ENCODE results near the gene SSH2. TPM values are rescaled to one million over a fixed set of nuclear protein-coding genes. Genes with fewer than 3 reads are reported as not detected.
A peak's percentile ranks its signal among the peaks of the same experiment; 100 is the strongest.

The SSH2 gene
- total and polyA plus RNA-seq, 7 experiments from 2014 or later: 33.9 to 109 (median 76.2) TPM

- no peak for ATAC-seq
- Histone ChIP-seq H3K4me1 (ENCODE audit: control insufficient read depth in 2 of 2, insufficient read depth in 2 of 2, low read length in 2 of 2) (no peaks in the 10 kb centered on the region), H3K4me3 (ENCODE audit: low read length) (no peak overlapping the region), H3K27me3 (ENCODE audit: control insufficient read depth in 2 of 2, insufficient read depth in 2 of 2, low read length in 2 of 2) (no peaks in the 10 kb centered on the region), H3K9me3 (ENCODE audit: control insufficient read depth in 2 of 3, low read length in 3 of 3) (no peaks in the 10 kb centered on the region), H3K36me3 (ENCODE audit: control insufficient read depth in 2 of 3, insufficient read depth in 3 of 3, low read length in 3 of 3) (no peaks in the 10 kb centered on the region), H3K27ac (ENCODE audit: low read depth, low read length) (no peak overlapping the region)
- ChIA-PET CTCF (interaction anchor here (1.2 kb wide), 1 partner anchor 130 kb away, joined by 6 read pairs; no protein-coding TSS in a partner anchor), POLR2A (interaction anchor here (0.6 to 0.8 kb wide), 3 partner anchors 40 to 147 kb away, joined by 3 read pairs; partner anchors contain the start of gene SSH2)
- Mint-ChIP-seq H3K27ac (peak overlapping the region in 1 of 9 donors; percentile 38), H3K4me1 (peaks cover 0 to 9% (median 1%) of the 10 kb centered on the region in 7 donors), H3K27me3 (no peaks in the 10 kb centered on the region), H3K4me3 (no peak overlapping the region), H3K9me3 (no peaks in the 10 kb centered on the region), H3K36me3 (peaks cover 0 to 4% (median 0%) of the 10 kb centered on the region in 5 donors)
- intact Hi-C loops (cut with micrococcal nuclease): no loop called here
- DNase-seq: no peak
Measured at GRCh38 chr17:29802246-29802645, 127.8 kb downstream of the SSH2 start.

- Histone ChIP-seq H3K9me3 (ENCODE audit: control insufficient read depth in 2 of 3, low read length in 3 of 3) (no peaks in the 10 kb centered on the region), H3K27ac (ENCODE audit: low read depth, low read length) (no peak overlapping the region), H3K36me3 (ENCODE audit: control insufficient read depth in 2 of 3, insufficient read depth in 3 of 3, low read length in 3 of 3) (no peaks in the 10 kb centered on the region), H3K4me3 (ENCODE audit: low read length) (no peak overlapping the region), H3K4me1 (ENCODE audit: control insufficient read depth in 2 of 2, insufficient read depth in 2 of 2, low read length in 2 of 2) (no peaks in the 10 kb centered on the region), H3K27me3 (ENCODE audit: control insufficient read depth in 2 of 2, insufficient read depth in 2 of 2, low read length in 2 of 2) (no peaks in the 10 kb centered on the region)
- no peak for ATAC-seq
- peaks cover 0 to 6% (median 0%) of the 10 kb centered on the region in 7 donors for H3K4me1 Mint-ChIP-seq
- no peak for DNase-seq
- no peak overlapping the region for H3K27ac Mint-ChIP-seq
- H3K9me3 Mint-ChIP-seq: no peaks in the 10 kb centered on the region
- H3K4me3 Mint-ChIP-seq: no peak overlapping the region
- H3K36me3 Mint-ChIP-seq: peaks cover 0 to 4% (median 0%) of the 10 kb centered on the region in 5 donors
- H3K27me3 Mint-ChIP-seq: no peaks in the 10 kb centered on the region
- ChIA-PET POLR2A (interaction anchor here (0.7 kb wide), 1 partner anchor 362 kb away, joined by 4 read pairs; no protein-coding TSS in a partner anchor), CTCF (no interaction called here)
- intact Hi-C loops (cut with micrococcal nuclease): no loop called here
Measured at GRCh38 chr17:29800457-29800856, 129.6 kb downstream of the SSH2 start.

- Mint-ChIP-seq H3K27ac (no peak overlapping the region), H3K4me1 (peaks cover 0 to 5% (median 0%) of the 10 kb centered on the region in 7 donors)
- intact Hi-C loops (cut with micrococcal nuclease): no loop called here
Measured at GRCh38 chr17:29796652-29797051, 133.4 kb downstream of the SSH2 start.

GRCh38 chr17:29793501-29793900, 136.5 kb downstream of the SSH2 start:
- H3K36me3 Mint-ChIP-seq: peaks cover 0 to 7% (median 6%) of the 10 kb centered on the region in 5 donors
- H3K27ac Mint-ChIP-seq: no peak overlapping the region
- POLR2A ChIA-PET: no interaction called here
- Histone ChIP-seq H3K27ac (ENCODE audit: low read depth, low read length) (no peak overlapping the region), H3K36me3 (ENCODE audit: control insufficient read depth in 2 of 3, insufficient read depth in 3 of 3, low read length in 3 of 3) (no peaks in the 10 kb centered on the region), H3K4me3 (ENCODE audit: low read length) (no peak overlapping the region), H3K27me3 (ENCODE audit: control insufficient read depth in 2 of 2, insufficient read depth in 2 of 2, low read length in 2 of 2) (no peaks in the 10 kb centered on the region), H3K9me3 (ENCODE audit: control insufficient read depth in 2 of 3, low read length in 3 of 3) (no peaks in the 10 kb centered on the region), H3K4me1 (ENCODE audit: control insufficient read depth in 2 of 2, insufficient read depth in 2 of 2, low read length in 2 of 2) (no peaks in the 10 kb centered on the region)
- no peak for DNase-seq
- H3K4me3 Mint-ChIP-seq: no peak overlapping the region
- H3K9me3 Mint-ChIP-seq: no peaks in the 10 kb centered on the region
- CTCF ChIA-PET: no interaction called here
- H3K4me1 Mint-ChIP-seq: peaks cover 0 to 5% (median 0%) of the 10 kb centered on the region in 7 donors
- intact Hi-C loops (cut with micrococcal nuclease): no loop called here
- H3K27me3 Mint-ChIP-seq: no peaks in the 10 kb centered on the region
- no peak for ATAC-seq

More at GRCh38 chr17:29796652-29797051, 133.4 kb downstream of the SSH2 start:
- H3K27ac ChIP-seq (ENCODE audit: low read depth, low read length): no peak overlapping the region
- ChIA-PET CTCF (interaction anchor here (0.7 kb wide), 1 partner anchor 198 kb away, joined by 4 read pairs; no protein-coding TSS in a partner anchor), POLR2A (interaction anchor here (0.8 kb wide), 1 partner anchor 229 kb away, joined by 3 read pairs; no protein-coding TSS in a partner anchor)
- Mint-ChIP-seq H3K9me3 (no peaks in the 10 kb centered on the region), H3K4me3 (no peak overlapping the region), H3K36me3 (no peaks in the 10 kb centered on the region), H3K27me3 (no peaks in the 10 kb centered on the region)
- H3K9me3 ChIP-seq (ENCODE audit: control insufficient read depth in 2 of 3, low read length in 3 of 3): no peaks in the 10 kb centered on the region
- H3K4me3 ChIP-seq (ENCODE audit: low read length): no peak overlapping the region
- ATAC-seq (no peak), DNase-seq (no peak)
- no peaks in the 10 kb centered on the region for H3K27me3 ChIP-seq (ENCODE audit: control insufficient read depth in 2 of 2, insufficient read depth in 2 of 2, low read length in 2 of 2)
- H3K4me1 ChIP-seq (ENCODE audit: control insufficient read depth in 2 of 2, insufficient read depth in 2 of 2, low read length in 2 of 2): no peaks in the 10 kb centered on the region
- no peaks in the 10 kb centered on the region for H3K36me3 ChIP-seq (ENCODE audit: control insufficient read depth in 2 of 3, insufficient read depth in 3 of 3, low read length in 3 of 3)

DNA sequence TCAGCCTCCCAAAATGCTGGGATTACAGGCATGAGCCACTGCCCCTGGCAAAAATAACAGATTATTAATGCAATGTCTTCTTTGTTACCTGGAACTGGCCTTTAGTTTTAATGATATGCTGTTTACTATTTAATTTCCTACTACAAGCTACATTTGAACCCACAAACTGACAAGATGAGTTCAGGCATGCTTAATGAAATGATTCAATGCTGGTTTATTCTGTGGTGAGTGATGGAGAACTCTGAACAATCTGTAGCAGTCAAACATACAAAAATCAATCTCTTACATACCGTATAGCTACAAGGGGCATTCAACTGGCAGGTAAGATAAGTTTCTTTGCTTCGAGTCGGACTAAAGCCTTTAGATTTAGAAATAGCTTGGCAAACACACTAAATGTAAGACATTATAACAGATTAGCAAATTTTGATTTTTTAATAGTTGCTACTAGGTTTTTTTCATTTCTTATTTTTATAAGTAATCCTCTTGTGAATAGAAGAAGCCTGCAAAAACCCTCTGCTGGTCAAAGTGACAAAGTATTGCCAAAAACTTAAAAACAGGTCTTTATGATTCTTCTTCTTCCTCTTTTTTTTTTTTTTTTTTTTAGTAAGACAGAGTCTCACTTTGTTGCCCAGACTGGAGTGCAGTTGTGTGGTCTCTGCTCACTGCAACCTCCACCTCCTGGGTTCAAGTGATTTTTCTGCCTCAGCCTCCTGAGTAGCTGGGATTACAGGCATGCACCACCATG, 138.5 kb downstream of the SSH2 start:
- H3K27me3 Mint-ChIP-seq: no peaks in the 10 kb centered on the region
- Histone ChIP-seq H3K36me3 (ENCODE audit: control insufficient read depth in 2 of 3, insufficient read depth in 3 of 3, low read length in 3 of 3) (no peaks in the 10 kb centered on the region), H3K4me3 (ENCODE audit: low read length) (no peak overlapping the region), H3K4me1 (ENCODE audit: control insufficient read depth in 2 of 2, insufficient read depth in 2 of 2, low read length in 2 of 2) (no peaks in the 10 kb centered on the region), H3K9me3 (ENCODE audit: control insufficient read depth in 2 of 3, low read length in 3 of 3) (no peaks in the 10 kb centered on the region), H3K27me3 (ENCODE audit: control insufficient read depth in 2 of 2, insufficient read depth in 2 of 2, low read length in 2 of 2) (no peaks in the 10 kb centered on the region), H3K27ac (ENCODE audit: low read depth, low read length) (no peak overlapping the region)
- ATAC-seq (no peak), DNase-seq (no peak)
- ChIA-PET POLR2A (interaction anchor here (0.8 kb wide), 1 partner anchor 322 kb away, joined by 3 read pairs; no protein-coding TSS in a partner anchor), CTCF (interaction anchor here (0.6 to 1.5 kb wide), 5 partner anchors 12 to 212 kb away, joined by 3 to 6 read pairs (median 4); no protein-coding TSS in a partner anchor)
- intact Hi-C loops (cut with micrococcal nuclease): no loop called here
- H3K9me3 Mint-ChIP-seq: no peaks in the 10 kb centered on the region
- peaks cover 0 to 12% (median 6%) of the 10 kb centered on the region in 5 donors for H3K36me3 Mint-ChIP-seq
- H3K27ac Mint-ChIP-seq: peak overlapping the region in 2 of 9 donors; percentile 9 to 18
- H3K4me3 Mint-ChIP-seq: no peak overlapping the region
- H3K4me1 Mint-ChIP-seq: peaks cover 0 to 5% (median 0%) of the 10 kb centered on the region in 7 donors

DNA sequence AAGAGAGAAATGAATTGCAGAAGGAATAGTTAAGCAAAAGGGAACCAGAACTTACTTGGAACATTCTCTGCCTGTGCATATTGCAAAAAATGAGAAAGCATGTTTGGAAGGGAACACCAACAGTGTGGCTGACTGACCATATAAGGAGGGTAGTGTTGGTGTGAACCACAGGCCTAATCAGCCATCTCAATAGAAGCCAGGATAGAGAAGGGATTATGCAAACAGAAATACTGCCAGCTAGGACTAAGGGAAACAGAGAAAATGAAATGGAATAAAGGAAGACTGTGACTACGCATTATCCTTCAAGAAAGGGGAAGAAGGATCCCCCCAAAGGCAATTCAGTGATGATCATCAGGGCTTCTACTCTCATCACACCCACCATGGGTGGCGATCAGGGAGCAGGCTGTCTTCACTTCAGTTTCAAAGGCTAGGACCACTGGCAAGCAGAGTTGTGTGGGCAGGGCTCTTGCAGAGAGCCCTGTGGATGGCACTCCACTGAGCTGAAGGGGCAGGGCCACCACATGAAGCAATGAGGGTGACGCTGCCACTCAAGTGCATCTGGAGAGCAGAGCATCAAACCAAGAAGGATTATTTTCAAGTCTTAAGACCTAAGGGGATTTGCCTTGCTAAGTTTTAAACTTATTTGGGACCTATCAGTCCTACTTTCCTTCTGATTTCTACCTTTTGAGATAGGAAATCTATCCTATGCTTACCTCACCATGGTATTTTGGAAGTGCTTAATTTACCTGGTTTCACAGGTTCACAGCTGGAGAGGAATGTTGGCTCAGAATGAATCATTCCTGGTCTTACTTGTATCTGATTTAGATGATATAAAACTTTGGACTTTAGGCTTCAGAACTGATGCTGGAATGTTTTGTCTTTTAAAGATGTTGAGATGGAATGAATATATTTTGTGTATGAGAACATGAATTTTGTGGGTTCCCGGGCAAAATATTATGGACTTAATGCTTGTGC, 140.5 kb downstream of the SSH2 start:
- no peak overlapping the region for H3K4me3 ChIP-seq (ENCODE audit: low read length)
- ATAC-seq: no peak
- H3K9me3 Mint-ChIP-seq: no peaks in the 10 kb centered on the region
- POLR2A ChIA-PET: no interaction called here
- intact Hi-C loops (cut with micrococcal nuclease): no loop called here
- no peak for DNase-seq
- peaks cover 0 to 12% (median 6%) of the 10 kb centered on the region in 5 donors for H3K36me3 Mint-ChIP-seq
- H3K9me3 ChIP-seq (ENCODE audit: control insufficient read depth in 2 of 3, low read length in 3 of 3): no peaks in the 10 kb centered on the region
- CTCF ChIA-PET: no interaction called here
- H3K27me3 ChIP-seq (ENCODE audit: control insufficient read depth in 2 of 2, insufficient read depth in 2 of 2, low read length in 2 of 2): no peaks in the 10 kb centered on the region
- H3K27ac ChIP-seq (ENCODE audit: low read depth, low read length): no peak overlapping the region
- H3K36me3 ChIP-seq (ENCODE audit: control insufficient read depth in 2 of 3, insufficient read depth in 3 of 3, low read length in 3 of 3): no peaks in the 10 kb centered on the region
- peaks cover 0 to 5% (median 0%) of the 10 kb centered on the region in 7 donors for H3K4me1 Mint-ChIP-seq
- H3K4me1 ChIP-seq (ENCODE audit: control insufficient read depth in 2 of 2, insufficient read depth in 2 of 2, low read length in 2 of 2): no peaks in the 10 kb centered on the region
- peak overlapping the region in 3 of 9 donors; percentile 11 to 38 (median 28) for H3K27ac Mint-ChIP-seq
- no peak overlapping the region for H3K4me3 Mint-ChIP-seq
- no peaks in the 10 kb centered on the region for H3K27me3 Mint-ChIP-seq
